Measurements from ENCODE around the gene SLC41A3. TPM values are rescaled to one million over a fixed set of nuclear protein-coding genes. Genes with fewer than 3 reads are reported as not detected.
A peak's percentile ranks its signal among the peaks of the same experiment; 100 is the strongest.
"Not testable (repeated sequence)": the region's sequence is repeated elsewhere in the genome, so short reads cannot be mapped to it uniquely, and the experiment has no call there.

The SLC41A3 gene
- total RNA-seq, 1 experiment from 2014 or later: 30.8 TPM

- Histone ChIP-seq H3K36me3 (replicated peaks; ENCODE audit: control insufficient read depth, insufficient read depth, low read length) (no peaks in the 10 kb centered on the region), H3K4me3 (ENCODE audit: insufficient read depth, low read depth, low read length) (no peak overlapping the region), H3K27me3 (ENCODE audit: control insufficient read depth, insufficient read depth, low read length) (no peaks in the 10 kb centered on the region)
- DNase-seq: peak; percentile 45
Observed at GRCh38 chr3:125958511-125959316, 125.2 kb downstream of the SLC41A3 start.

GRCh38 chr3:125957674-125958510 lies 126.0 kb downstream of the SLC41A3 start:
- Histone ChIP-seq H3K36me3 (replicated peaks; ENCODE audit: control insufficient read depth, insufficient read depth, low read length) (no peaks in the 10 kb centered on the region), H3K4me3 (ENCODE audit: insufficient read depth, low read depth, low read length) (no peak overlapping the region), H3K27me3 (ENCODE audit: control insufficient read depth, insufficient read depth, low read length) (no peaks in the 10 kb centered on the region)
- DNase-seq: peak; percentile 54

GRCh38 chr3:125957020-125957419 lies 126.9 kb downstream of the SLC41A3 start:
- H3K4me3 ChIP-seq (ENCODE audit: insufficient read depth, low read depth, low read length); H3K27me3 ChIP-seq (ENCODE audit: control insufficient read depth, insufficient read depth, low read length); DNase-seq; H3K36me3 ChIP-seq (replicated peaks; ENCODE audit: control insufficient read depth, insufficient read depth, low read length): not testable (repeated sequence)

Other genes with a start within 250 kb of the SLC41A3 start
- gene ROPN1B, start 114.9 kb downstream of the SLC41A3 start, total RNA-seq (2014; rRNA removed; shearing (Covaris generic)): 0.41 TPM in 1 of 2 replicates, not detected in the other
- 0.15 and 0.28 TPM in 2 replicates for gene ALDH1L1, start 96.5 kb upstream of the SLC41A3 start, total RNA-seq (2014; rRNA removed; shearing (Covaris generic))

Data from H7 (cell line).